GM18505 (cell line): ENCODE data around the gene METTL15.
"Not testable (repeated sequence)": the region's sequence is repeated elsewhere in the genome, so short reads cannot be mapped to it uniquely, and the experiment has no call there.

Experiments used
- ATAC-seq: cut with Tn5 transposase; IDR thresholded peaks from one replicate; pipeline ENCODE4 v1.9.1; 2021; ENCODE audit not compliant: unreplicated experiment
- POLR2A ChIP-seq: IDR thresholded peaks from 4 replicates; pipeline ENCODE4 v1.6.1; 2011; ENCODE audit warnings: borderline replicate concordance; ENCODE audit not compliant: insufficient read depth, insufficient read length; ENCODE audit errors: extremely low read depth

Gene METTL15

DNA sequence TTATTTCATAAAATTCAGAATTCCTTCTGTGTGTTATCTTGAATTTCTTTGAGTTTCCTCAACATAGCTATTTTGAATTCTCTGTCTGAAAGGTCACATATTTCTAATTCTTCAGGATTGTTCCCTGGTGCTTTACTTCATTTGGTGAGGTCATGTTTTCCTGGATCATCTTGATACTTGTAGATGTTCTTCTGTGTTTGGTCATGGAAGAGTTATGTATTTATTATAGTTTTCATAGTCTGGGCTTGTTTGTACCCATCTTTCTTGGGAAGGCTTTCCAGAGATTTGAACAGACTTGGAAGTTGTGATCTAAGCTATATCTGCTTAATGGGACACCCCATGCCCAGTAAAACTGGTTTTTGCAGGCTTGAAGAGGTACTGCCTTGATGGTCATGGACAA, 149.6 kb downstream of the METTL15 start:
- TF ChIP-seq POLR2A: no peak
- ATAC-seq: no peak

DNA sequence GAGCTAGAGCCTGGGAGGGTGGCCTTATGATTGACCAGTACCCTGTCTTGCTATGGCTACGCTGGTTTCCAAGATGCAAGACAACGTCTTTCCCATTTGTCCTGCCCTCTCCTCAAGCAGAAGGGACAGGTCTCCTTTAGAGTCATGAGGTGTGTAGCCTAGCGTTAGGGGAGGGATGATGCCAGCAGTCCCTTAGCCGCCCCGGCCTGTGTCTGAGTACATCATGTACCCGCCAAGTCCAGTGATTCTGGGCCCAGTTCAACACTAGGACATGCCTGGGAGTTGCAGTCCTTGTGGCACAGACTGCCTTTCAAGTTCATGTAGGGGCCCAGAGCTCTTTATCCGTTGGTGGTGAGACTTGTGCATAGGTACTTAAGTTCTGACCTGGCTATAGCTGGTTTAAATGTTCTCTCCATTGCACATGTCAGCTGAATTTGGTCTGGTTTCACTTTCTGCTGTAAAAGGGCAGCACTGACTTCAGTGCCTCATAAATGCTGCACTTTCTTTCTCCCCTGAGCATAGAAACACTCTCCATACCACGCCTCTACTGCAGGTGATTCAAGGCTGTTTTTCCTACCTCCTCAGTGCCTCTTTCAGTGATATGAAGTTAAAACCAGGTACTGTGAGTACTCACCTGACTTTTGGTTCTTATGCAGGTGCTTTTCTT, 151.1 kb downstream of the METTL15 start:
- no peak for ATAC-seq
- TF ChIP-seq POLR2A: no peak

DNA sequence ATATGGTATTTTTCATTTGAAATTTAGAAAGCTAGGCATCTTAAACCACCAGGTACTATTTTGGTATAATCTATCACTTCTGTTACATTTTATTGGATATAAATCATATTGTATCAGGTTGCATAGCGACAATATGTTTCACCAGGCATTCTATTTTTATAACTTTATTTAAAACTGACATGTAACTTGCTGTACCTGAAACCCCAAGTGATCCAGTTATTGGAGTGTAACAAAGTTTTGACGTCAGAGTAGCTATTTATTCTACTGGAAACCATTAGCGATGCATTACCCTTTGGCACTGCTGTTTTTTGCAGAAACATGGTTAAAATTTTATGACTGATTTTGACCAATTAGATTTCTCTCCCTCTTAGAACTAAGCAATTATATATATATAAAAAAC, 160.7 kb downstream of the METTL15 start:
- ATAC-seq: no peak
- no peak for TF ChIP-seq POLR2A

DNA sequence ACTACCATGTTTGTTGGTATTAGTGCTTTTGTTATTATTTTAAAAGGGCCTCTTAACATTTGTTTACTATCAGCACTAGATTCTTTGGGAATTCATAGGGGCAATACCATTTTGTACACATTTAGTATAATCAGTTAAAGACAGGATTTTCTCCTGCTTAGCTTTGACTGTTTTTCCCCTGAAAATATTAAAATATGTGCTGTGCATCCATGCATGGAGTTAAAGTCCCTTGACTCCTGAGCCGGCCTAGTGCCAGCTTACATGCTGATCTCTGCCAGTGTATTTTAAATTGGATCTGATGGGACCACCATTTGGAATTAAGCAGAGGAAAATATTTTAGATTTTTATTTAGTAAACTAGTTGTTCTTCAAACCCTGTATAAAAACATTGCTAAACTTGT, 161.4 kb downstream of the METTL15 start:
- no peak for TF ChIP-seq POLR2A
- ATAC-seq: no peak

DNA sequence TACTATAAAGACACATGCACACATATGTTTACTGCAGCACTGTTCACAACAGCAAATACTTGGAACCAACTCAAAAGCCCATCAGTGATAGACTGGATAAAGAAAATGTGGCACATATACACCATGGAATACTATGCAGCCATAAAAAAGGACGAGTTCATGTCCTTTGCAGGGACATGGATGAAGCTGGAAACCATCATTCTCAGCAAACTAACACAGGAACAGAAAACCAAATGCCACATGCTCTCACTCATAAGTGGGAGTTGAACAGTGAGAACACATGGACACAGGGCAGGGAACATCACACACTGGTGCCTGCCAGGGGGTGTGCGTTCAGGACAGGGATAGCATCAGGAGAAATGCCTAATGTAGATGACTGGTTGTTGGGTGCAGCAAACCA, 164.1 kb downstream of the METTL15 start:
- ATAC-seq: not testable (repeated sequence)

DNA sequence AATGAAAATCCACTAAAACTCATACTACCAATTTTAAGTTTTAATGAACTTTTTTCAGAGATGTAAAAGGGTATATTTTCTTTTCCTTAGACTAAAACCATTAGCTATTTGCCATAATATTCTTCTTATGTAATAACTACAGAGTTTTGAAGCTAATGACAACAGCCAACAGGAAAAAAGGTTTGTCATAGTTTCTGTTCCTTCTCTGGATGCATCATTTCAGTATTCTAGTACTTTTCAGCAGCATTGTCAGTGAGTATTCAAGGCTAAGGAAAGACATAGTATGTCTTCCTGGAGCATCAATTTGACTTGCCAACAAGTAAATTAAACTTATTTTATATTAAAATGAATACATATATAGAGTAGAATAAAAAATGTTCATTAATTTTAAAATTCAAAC, 166.0 kb downstream of the METTL15 start:
- ATAC-seq: no peak
- TF ChIP-seq POLR2A: no peak

- no peak for TF ChIP-seq POLR2A
- no peak for ATAC-seq
Measured at GRCh38 chr11:28284196-28284595, 176.0 kb downstream of the METTL15 start.

DNA sequence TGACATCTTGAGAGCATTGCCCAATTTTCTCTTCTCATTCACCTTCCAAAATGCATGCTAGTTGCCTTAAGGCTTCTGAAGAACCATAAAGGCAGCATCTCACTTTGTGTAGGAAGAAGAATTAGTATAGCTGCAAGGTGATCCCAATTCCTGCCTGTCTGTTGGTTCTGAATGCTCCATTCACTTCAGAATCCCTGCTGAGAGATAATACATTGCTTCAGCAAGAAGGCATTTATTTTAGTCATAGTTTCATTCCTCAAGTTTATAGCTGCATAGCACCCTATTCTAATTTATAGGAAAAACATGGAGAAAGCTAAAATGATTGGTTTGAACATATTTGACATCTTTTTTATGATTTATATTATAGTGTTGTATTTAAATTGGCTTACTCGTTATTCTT, 181.3 kb downstream of the METTL15 start:
- ATAC-seq: no peak
- TF ChIP-seq POLR2A: no peak

DNA sequence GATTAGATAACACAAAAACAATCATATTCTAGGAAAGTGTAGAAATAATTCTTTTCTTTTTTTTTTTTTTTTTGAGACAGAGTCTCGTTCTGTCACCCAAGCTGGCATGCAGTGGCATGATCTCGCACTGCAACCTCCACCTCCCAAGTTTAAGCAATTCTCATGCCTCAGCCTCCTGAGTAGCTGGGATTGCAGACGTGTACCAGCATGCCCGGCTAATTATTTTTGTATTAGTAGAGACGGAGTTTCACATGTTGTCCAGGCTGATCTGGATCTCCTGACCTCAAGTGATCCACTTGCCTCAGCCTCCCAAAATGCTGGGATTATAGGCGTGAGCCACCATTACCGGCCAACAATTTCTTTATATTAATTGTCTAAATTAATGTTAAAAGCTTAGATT, 182.8 kb downstream of the METTL15 start:
- not testable (repeated sequence) for ATAC-seq

- peak; percentile 95 for ATAC-seq
- no peak for TF ChIP-seq POLR2A
Measured at GRCh38 chr11:28296426-28296825, 188.2 kb downstream of the METTL15 start.

DNA sequence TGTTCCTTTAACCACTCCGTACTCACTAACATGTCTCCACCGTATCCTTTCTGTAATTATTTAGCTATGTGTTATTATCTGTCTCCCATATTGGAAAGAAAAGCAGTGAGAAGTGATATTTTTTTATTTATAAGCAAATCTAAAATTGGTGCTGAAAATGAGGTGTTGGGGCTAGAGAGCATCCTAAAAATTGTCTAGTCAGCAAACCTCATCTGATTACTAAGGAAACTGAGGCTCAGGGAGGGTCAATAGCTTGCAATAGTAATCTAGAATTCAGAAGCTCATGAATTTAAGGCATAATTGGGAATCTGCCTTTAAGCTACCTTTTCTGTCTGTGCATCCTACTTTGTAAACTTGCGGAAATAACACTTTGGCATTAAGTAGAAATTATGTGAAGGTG, 190.0 kb downstream of the METTL15 start:
- ATAC-seq: no peak
- TF ChIP-seq POLR2A: no peak

DNA sequence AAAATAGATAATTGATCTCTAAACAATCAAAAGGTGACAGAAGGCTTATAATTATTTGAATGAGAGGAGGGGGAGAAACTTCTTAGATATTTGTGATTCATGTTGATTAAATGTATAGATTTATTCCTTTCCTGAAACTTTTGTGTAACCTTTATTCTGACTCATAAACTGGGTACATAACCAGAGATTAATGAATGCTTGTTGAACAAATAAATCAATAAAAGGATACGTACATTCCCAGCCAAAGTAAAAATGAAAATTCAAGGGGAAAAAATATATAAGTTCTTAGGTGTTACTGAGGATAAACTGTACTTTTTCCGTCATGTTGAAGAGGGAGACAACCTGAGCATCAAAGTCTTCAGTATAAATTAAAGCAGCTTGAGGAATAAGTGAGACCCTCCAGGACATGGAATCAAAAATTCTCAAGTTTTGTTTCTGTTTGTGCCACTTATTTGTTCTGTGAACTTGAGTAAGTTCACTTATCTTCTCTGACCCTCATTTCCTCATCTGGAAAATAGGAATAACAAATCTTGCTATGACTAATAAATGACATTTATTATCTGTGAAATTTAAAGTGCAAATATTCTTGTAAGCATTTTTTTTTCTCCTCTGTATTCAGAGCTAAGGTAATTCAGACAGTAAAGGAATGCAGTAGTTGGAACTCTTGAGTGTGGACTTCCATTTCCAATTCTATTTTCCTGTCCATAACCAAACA, 195.4 kb downstream of the METTL15 start:
- no peak for TF ChIP-seq POLR2A
- no peak for ATAC-seq

DNA sequence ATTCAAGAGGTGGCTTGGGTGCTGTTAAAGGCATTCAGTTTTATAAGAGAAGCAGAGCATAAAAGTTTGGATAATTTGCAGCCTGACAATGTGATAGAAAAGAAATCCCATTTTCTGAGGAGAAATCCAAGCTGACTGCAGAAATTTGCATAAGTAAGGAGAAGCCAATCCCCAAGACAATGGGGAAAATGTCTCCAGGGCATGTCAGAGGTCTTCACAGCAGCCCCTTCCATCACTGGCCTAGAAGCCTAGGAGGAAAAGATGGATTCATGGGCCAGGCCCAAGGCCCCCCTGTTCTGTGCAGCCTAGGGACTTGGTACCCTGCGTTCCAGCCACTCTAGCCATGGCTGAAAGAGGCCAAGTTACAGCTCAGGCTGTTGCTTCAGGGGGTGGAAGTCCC, 207.3 kb downstream of the METTL15 start:
- no peak for TF ChIP-seq POLR2A
- ATAC-seq: no peak

DNA sequence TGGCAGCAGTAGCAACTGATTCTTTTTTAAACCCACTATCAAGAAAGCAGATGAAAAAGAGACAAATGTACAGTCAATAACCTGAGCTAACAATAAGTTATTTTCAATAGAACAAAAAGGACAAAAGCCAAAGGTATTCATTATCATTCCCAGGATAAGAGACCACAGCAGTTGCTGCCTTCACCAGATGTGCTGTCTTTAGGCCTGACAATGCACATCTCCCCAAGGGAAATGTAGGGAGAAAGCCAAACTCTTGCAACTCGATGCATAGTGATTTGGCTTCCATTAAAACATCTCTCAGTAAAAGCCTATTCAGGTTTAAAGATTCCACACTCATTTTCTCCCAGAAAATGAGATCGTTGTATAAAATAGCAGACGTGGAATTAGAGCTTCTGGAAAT, 210.7 kb downstream of the METTL15 start:
- no peak for ATAC-seq
- no peak for TF ChIP-seq POLR2A

DNA sequence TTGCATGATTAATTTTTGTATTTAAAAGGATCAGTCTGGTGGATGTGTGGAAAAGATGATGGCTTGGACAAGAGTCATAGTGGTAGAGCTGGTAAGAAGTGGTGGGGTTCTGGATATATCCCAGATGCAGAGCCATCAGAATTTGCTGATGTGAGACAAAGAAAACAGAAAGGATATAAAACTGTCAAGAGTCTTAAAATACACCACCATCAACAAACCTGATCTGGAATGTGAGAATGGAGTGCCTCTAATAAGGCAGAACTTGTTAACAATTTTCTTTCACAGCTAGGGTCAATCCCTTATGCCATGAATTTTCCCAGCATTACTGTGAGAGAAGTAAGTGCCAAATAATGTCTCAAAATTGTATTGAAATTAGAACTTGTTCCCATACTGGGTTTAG, 215.4 kb downstream of the METTL15 start:
- no peak for TF ChIP-seq POLR2A

GRCh38 chr11:28332393-28332792, 224.2 kb downstream of the METTL15 start:
- not testable (repeated sequence) for ATAC-seq

More for the DNA sequence above, 215.4 kb downstream of the METTL15 start:
- no peak for ATAC-seq
